ENCODE data around the gene RANBP10. TPM values are rescaled to one million over a fixed set of nuclear protein-coding genes. Genes with fewer than 3 reads are reported as not detected.
"Not testable (repeated sequence)": the region's sequence is repeated elsewhere in the genome, so short reads cannot be mapped to it uniquely, and the experiment has no call there.

Gene RANBP10
- total RNA-seq, 2 experiments from 2014 or later: 23.2 to 24.3 TPM

DNA sequence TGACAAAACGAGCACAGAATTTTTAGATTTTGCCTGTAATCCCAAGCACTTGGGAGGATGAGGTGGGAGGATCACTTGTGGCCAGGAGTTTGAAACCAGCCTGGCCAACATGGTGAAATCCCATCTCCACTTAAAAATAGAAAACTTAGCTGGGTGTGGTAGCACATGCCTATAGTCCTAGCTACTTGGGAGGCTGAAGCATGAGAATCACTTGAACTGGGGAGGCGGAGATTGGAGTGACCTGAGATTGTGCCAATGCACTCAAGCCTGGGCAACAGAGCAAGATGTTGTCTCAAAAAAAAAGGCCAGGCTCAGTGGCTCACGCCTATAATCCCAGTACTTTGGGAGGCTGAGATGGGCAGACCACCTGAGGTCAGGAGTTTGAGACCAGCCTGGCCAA is 55.0 kb downstream of the RANBP10 start:
- H3K4me3 Mint-ChIP-seq, H3K9me3 Mint-ChIP-seq: not testable (repeated sequence)
- CTCF ChIA-PET: interaction anchor here (1.1 to 1.6 kb wide), 2 partner anchors 32 to 64 kb away, joined by 4 read pairs; partner anchors contain the start of gene GFOD2

DNA sequence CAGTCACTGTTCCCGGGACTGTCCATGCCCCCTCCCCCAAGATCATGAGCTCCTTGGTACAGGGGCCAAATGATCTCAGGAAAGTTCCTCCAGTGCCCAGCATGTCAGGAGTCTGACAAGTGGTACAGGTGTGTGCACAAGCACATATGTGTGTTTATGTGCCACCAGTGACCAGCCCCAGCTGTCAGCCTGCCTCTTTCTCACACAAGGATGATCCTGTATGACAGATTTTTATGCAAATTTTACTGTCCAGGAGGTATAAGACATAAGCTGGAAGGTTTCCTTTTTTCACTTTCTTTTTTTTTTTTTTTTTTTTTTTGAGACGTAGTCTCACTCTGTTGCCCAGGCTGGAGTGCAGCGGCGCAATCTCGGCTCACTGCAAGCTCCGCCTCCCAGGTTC is 55.9 kb downstream of the RANBP10 start:
- ChIA-PET CTCF (no interaction called here), POLR2A (no interaction called here)
- Mint-ChIP-seq H3K27ac (no peak overlapping the region), H3K27me3 (no peaks in the 10 kb centered on the region), H3K4me3 (no peak overlapping the region), H3K36me3 (ENCODE audit: low read depth) (peaks cover 6% of the 10 kb centered on the region), H3K4me1 (no peaks in the 10 kb centered on the region), H3K9me3 (no peaks in the 10 kb centered on the region)
- DNase-seq: no peak

More for the DNA sequence above, 55.0 kb downstream of the RANBP10 start:
- H3K27ac Mint-ChIP-seq; H3K36me3 Mint-ChIP-seq (ENCODE audit: low read depth); H3K27me3 Mint-ChIP-seq; DNase-seq; POLR2A ChIA-PET; H3K4me1 Mint-ChIP-seq: not testable (repeated sequence)

DNA sequence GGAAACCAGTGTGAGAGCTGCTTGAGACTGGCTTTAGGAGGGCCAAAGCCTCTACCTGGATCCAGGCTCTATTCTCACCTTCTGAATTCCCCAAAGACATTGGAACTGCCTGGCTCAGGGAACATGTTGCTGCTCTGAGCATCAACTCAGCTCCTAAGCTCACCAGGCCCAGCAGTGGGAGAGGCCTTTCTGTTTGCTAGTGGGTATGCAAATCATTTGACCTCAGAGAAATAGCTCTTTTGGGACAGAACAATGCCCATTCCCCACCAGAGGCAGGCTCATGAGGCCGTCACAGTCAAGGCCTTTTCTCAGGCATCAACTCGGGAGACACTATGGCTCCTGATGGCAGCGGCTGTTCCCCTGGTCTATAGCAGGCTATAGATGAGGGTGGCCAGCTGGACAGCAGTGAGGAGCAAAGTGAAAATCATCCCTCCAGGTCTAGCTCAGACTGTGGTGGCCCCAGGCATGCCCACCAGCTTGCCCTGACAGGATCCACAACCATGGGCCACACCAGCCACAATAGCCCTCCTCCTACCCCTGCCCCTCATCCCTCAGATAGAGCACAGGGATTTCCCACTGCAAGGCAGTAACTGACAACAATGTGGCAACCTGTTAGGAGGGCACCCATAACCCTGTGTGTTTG is 56.8 kb downstream of the RANBP10 start:
- Mint-ChIP-seq H3K4me3 (no peak overlapping the region), H3K27ac (no peak overlapping the region), H3K9me3 (no peaks in the 10 kb centered on the region), H3K27me3 (no peaks in the 10 kb centered on the region), H3K4me1 (no peaks in the 10 kb centered on the region), H3K36me3 (ENCODE audit: low read depth) (peaks cover 8% of the 10 kb centered on the region)
- no peak for DNase-seq
- ChIA-PET POLR2A (no interaction called here), CTCF (interaction anchor here (0.9 kb wide), 1 partner anchor 67 kb away, joined by 3 read pairs; no protein-coding TSS in a partner anchor)

DNA sequence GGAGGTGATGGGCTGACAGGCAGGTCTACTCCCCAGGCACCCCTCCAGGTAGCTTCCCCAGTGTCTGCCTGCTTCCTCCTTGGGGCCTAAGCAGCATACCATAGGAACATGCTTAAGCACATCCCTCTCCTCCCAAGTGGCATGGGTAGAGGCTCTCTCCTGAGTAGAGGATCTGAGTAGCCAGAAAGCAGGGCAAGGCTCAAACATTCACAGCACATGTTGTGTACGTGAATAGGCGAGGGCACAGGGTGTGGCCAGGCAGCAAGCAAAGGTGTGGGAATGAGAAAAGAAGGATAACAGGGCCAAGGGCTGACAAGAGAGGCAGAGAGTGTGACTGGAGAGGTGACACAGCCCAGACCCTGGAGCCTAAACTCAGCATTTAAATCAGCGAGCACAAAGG is 57.5 kb downstream of the RANBP10 start:
- H3K27me3 Mint-ChIP-seq: no peaks in the 10 kb centered on the region
- no peaks in the 10 kb centered on the region for H3K9me3 Mint-ChIP-seq
- H3K27ac Mint-ChIP-seq: no peak overlapping the region
- H3K36me3 Mint-ChIP-seq (ENCODE audit: low read depth): peaks cover 15% of the 10 kb centered on the region
- ChIA-PET POLR2A (no interaction called here), CTCF (interaction anchor here (0.9 kb wide), 1 partner anchor 68 kb away, joined by 3 read pairs; no protein-coding TSS in a partner anchor)
- H3K4me1 Mint-ChIP-seq: no peaks in the 10 kb centered on the region
- DNase-seq: no peak
- no peak overlapping the region for H3K4me3 Mint-ChIP-seq

DNA sequence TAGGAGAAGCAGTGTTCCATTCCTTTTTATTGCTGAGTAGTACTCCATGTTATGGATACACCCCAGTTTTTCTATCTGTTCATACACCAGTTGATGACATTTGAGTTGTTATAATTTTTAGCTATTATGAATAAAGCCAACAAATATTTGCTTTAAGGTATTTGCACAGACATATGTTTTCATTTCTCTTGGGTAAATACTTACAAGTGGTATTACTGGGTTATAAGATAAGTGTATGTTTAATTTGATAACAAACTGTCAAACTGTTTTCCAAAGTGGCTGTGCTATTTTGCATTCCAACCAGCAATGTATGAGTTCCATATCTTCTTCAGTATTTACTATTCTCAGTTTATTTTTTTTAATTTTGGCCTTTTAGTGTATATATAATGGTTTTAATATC is 59.5 kb downstream of the RANBP10 start:
- POLR2A ChIA-PET: no interaction called here
- H3K36me3 Mint-ChIP-seq (ENCODE audit: low read depth): peaks cover 18% of the 10 kb centered on the region
- H3K27me3 Mint-ChIP-seq: no peaks in the 10 kb centered on the region
- H3K4me3 Mint-ChIP-seq: no peak overlapping the region
- H3K27ac Mint-ChIP-seq: no peak overlapping the region
- no peak for DNase-seq
- no peaks in the 10 kb centered on the region for H3K9me3 Mint-ChIP-seq
- no peaks in the 10 kb centered on the region for H3K4me1 Mint-ChIP-seq
- CTCF ChIA-PET: interaction anchor here (0.9 kb wide), 1 partner anchor 23 kb away, joined by 3 read pairs; no protein-coding TSS in a partner anchor

DNA sequence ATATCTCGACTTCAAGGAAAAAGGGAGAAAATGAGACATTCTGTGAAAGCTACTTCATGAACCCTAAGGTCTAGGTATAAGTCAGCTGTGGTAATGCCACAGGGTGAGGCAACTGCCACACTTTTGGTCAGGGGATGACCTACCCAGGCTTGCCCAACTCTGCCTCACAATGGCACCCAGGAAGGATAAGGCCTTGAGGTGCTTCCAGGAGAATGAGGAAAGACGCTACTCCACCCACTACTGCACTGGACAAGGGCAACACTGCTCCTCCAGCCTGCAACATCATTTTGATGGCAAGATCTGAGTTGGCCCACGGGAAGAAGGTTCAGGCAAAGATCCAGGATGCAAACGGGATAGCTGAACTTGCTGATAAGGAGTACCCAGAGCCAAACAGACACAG is 65.2 kb downstream of the RANBP10 start:
- H3K27me3 Mint-ChIP-seq: no peaks in the 10 kb centered on the region
- ChIA-PET POLR2A (no interaction called here), CTCF (no interaction called here)
- no peak overlapping the region for H3K27ac Mint-ChIP-seq
- no peaks in the 10 kb centered on the region for H3K4me1 Mint-ChIP-seq
- peaks cover 25% of the 10 kb centered on the region for H3K36me3 Mint-ChIP-seq (ENCODE audit: low read depth)
- no peak overlapping the region for H3K4me3 Mint-ChIP-seq
- no peaks in the 10 kb centered on the region for H3K9me3 Mint-ChIP-seq
- DNase-seq: no peak

DNA sequence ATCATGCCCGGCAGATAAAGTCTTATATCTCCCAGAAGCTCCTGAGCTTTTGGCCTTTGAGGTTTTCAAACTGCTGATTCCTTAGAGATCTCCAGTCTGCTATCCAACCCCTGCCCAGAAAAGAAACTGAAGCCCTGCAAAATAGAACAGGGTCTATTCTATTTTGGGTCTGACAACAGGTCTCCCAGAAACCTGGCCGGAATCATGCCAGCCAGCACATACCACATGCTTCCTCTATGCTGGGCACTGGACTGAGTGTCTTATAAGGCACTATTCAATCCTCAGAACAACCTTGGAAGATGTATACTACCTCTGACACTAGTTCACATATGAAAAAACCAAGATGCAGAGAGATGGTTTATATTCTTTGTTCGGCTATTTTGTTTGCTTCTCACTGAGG is 66.0 kb downstream of the RANBP10 start:
- Mint-ChIP-seq H3K27me3 (no peaks in the 10 kb centered on the region), H3K9me3 (no peaks in the 10 kb centered on the region), H3K4me3 (no peak overlapping the region), H3K27ac (no peak overlapping the region), H3K4me1 (no peaks in the 10 kb centered on the region), H3K36me3 (ENCODE audit: low read depth) (peaks cover 25% of the 10 kb centered on the region)
- DNase-seq: no peak
- CTCF ChIA-PET: interaction anchor here (1.7 kb wide), 1 partner anchor 76 kb away, joined by 10 read pairs; no protein-coding TSS in a partner anchor
- POLR2A ChIA-PET: no interaction called here

DNA sequence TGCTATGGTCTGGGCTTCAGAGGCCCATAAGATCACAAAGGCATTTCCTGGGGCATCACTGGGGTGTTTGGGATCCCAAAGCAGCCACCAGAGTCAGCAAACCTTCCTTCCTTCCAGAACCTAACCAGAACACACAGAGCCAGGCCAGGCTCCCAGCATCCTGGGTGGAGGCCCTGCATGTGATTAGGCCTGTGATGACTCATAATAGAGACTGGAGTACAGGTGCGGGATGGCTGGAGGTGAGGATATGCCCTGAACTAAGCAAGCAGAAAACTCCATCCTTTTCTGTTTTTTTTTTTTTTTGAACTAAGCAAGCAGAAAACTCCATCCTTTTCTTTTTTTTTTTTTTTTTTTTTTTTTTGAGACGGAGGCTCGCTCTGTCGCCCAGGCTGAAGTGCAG is 69.5 kb downstream of the RANBP10 start:
- Mint-ChIP-seq H3K27ac (no peak overlapping the region), H3K4me1 (no peaks in the 10 kb centered on the region), H3K4me3 (no peak overlapping the region), H3K36me3 (ENCODE audit: low read depth) (peaks cover 10% of the 10 kb centered on the region), H3K27me3 (no peaks in the 10 kb centered on the region), H3K9me3 (no peaks in the 10 kb centered on the region)
- CTCF ChIA-PET: no interaction called here
- no peak for DNase-seq
- POLR2A ChIA-PET: interaction anchor here (1.1 kb wide), 1 partner anchor 17 kb away, joined by 3 read pairs; no protein-coding TSS in a partner anchor

DNA sequence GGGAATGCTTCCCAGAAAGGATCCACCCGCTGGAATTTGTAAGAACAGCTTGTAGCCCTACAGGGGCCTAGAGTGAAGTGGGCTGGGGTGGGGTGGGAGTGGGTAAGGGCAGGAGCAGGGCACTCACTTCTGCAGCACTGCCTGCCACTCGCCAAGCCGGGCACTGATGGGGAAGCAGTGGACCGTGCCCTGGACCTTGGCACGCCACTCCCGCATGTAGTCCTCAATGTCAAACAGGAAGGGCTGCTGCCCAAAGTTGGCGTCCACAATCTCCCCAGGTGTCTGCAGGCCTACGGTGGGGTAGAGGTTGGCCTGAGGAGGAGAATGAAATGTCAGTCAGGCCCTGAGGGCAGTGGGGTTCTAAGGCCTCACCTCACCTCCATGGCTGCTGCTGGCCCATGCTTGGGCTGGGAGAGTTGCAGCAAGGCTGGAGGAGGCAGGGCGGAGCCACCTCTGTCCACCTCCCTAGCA is 71.6 kb downstream of the RANBP10 start:
- no peaks in the 10 kb centered on the region for H3K9me3 Mint-ChIP-seq
- no peak overlapping the region for H3K4me3 Mint-ChIP-seq
- CTCF ChIA-PET: no interaction called here
- no peaks in the 10 kb centered on the region for H3K4me1 Mint-ChIP-seq
- H3K36me3 Mint-ChIP-seq (ENCODE audit: low read depth): peaks cover 11% of the 10 kb centered on the region
- DNase-seq: no peak
- no peaks in the 10 kb centered on the region for H3K27me3 Mint-ChIP-seq
- POLR2A ChIA-PET: no interaction called here
- H3K27ac Mint-ChIP-seq: no peak overlapping the region

DNA sequence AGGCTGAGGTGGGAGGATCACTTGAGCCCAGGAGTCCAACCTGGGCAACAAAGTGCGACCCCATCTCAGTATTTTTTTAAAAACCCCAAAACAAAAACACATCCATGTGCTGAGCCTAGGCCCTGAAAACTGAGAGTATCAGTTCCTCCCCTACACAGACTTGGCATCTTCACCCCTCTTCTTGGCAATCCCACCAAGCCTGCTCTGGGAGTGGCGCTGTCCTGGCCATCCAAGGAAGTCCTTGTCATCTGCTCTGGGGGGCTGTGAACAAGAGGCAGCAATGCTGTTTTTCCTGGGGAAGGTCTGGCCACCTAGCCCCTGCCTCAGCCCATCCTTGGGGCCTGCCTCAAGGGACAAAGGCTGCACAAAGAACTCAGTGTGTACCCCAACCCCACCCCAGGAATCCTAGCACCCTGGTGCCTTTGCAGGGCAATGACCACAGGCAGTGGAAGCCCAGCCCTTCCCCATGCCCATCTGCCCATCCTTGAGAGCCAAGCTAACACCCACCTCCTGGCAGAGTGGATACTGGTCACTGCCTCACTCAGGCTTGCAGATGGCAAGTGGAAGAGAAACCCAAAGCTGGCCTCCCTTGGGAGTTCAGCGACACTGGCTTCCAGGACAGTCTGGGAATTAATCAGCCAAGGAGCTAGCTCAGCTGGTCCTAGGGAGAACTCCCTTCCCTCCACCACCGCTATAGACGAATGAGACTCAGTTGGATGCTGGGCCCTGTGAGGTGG is 72.5 kb downstream of the RANBP10 start:
- no peak for DNase-seq
- Mint-ChIP-seq H3K36me3 (ENCODE audit: low read depth) (peaks cover 20% of the 10 kb centered on the region), H3K27me3 (no peaks in the 10 kb centered on the region), H3K9me3 (no peaks in the 10 kb centered on the region), H3K4me3 (no peak overlapping the region), H3K4me1 (no peaks in the 10 kb centered on the region), H3K27ac (no peak overlapping the region)
- ChIA-PET POLR2A (no interaction called here), CTCF (interaction anchor here (0.9 kb wide), 1 partner anchor 15 kb away, joined by 3 read pairs; the partner anchor contains the start of gene GFOD2)

DNA sequence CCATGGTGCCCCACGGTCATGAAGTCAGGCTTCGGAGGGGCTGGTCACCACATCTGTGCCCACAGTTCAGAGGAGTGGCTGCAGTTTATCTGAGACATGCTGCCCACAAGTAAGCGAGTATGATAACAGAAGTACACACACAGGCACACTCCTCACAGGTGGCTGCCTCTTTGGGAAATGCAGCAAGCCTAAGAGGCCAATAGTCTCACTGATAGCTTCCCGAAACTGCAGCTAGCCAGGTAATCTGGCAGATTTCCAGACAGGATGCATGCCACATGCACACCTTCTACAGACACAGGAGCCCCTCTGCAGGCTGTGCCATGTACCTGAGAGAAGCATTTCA is 74.6 kb downstream of the RANBP10 start:
- no peaks in the 10 kb centered on the region for H3K4me1 Mint-ChIP-seq
- H3K27ac Mint-ChIP-seq: no peak overlapping the region
- H3K4me3 Mint-ChIP-seq: no peak overlapping the region
- H3K27me3 Mint-ChIP-seq: no peaks in the 10 kb centered on the region
- no peaks in the 10 kb centered on the region for H3K9me3 Mint-ChIP-seq
- no peak for DNase-seq
- POLR2A ChIA-PET: interaction anchor here (1.3 kb wide), 1 partner anchor 12 kb away, joined by 5 read pairs; the partner anchor contains the start of gene GFOD2
- H3K36me3 Mint-ChIP-seq (ENCODE audit: low read depth): peaks cover 26% of the 10 kb centered on the region
- CTCF ChIA-PET: no interaction called here

DNA sequence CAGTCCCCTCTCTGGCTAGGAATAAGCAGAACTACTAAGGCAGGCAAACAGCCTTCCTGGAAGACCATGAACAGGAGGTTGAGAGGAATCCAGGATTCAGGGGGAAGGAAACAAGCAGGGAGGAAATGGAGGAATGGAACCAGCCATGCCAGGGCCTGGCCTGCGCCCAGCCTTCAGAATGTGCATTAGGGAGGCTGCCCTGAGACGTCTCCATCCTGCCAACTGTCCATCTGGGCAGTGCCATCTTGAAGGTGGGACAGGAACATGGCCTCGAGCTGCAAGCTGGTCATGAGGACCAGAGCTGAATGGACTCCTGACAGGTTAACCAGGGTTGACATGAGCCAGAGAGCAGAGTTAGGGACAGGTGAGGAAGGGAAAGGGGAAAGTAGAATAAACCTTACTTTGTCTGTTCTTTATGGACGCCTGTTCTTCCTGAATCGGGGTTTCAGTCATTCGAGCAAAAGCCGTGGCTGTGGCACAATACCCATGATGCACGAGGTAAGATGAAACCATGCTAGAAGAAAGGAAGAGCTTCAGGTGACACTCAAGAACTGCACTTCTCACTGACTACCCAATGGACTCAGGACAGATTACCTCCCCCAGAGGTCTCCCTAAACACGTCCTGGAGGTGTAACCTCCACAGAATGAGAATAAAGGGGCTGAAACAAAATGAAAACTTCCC is 75.1 kb downstream of the RANBP10 start:
- Mint-ChIP-seq H3K4me1 (no peaks in the 10 kb centered on the region), H3K27ac (no peak overlapping the region), H3K4me3 (no peak overlapping the region), H3K9me3 (no peaks in the 10 kb centered on the region), H3K36me3 (ENCODE audit: low read depth) (peaks cover 26% of the 10 kb centered on the region), H3K27me3 (no peaks in the 10 kb centered on the region)
- no peak for DNase-seq
- POLR2A ChIA-PET: no interaction called here
- CTCF ChIA-PET: no interaction called here

DNA sequence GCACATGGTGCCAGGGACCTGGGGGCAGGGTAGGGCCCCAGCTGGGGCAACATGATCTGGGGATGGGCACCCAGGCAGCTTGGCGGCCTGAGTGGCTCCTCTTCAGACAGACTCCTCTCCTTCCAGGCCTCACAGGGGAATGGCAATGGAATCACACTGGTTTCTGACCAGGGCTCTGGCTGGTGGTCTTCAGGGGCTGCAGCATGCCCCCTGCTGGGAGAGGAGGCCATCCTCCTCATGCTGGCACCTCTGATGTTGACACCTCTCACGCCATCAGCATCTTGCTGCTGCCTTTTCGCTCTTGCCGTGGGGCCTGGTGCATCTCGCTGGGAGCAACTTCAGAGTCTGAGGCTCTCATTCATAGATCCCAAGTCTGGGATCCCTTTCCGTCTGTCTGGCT is 76.0 kb downstream of the RANBP10 start:
- no peaks in the 10 kb centered on the region for H3K4me1 Mint-ChIP-seq
- H3K27me3 Mint-ChIP-seq: no peaks in the 10 kb centered on the region
- H3K36me3 Mint-ChIP-seq (ENCODE audit: low read depth): peaks cover 29% of the 10 kb centered on the region
- no peaks in the 10 kb centered on the region for H3K9me3 Mint-ChIP-seq
- no peak overlapping the region for H3K4me3 Mint-ChIP-seq
- no peak for DNase-seq
- CTCF ChIA-PET: no interaction called here
- POLR2A ChIA-PET: no interaction called here
- H3K27ac Mint-ChIP-seq: no peak overlapping the region
